ACHN (cell line): Measurements from ENCODE around the gene EPB41L4B.
"Not testable (repeated sequence)": the region's sequence is repeated elsewhere in the genome, so short reads cannot be mapped to it uniquely, and the experiment has no call there.

Source experiments
- DNase-seq: peaks from one replicate; pipeline ENCODE4 v3.0.0-alpha.2; 2015
- in situ Hi-C: cut with HindIII; loops from 2 replicates; pipeline ENCODE4 v1.10.0; 2017; ENCODE audit warnings: low sequenced_read_pairs, low pct_ligation_motif_present, low pct_unique_long_range_greater_than_20kb

Gene EPB41L4B

GRCh38 chr9:109320742-109321448 lies at the start of gene EPB41L4B:
TSS of gene EPB41L4B (minus strand) at chr9:109321059. CDS start at chr9:109320446, 613 bp downstream.
- peak; percentile 78 for DNase-seq
- in situ Hi-C loops: no loop called here

- in situ Hi-C loops: no loop called here
- no peak for DNase-seq
Observed at GRCh38 chr9:109369285-109369684, 48.4 kb upstream of the EPB41L4B start.

DNA sequence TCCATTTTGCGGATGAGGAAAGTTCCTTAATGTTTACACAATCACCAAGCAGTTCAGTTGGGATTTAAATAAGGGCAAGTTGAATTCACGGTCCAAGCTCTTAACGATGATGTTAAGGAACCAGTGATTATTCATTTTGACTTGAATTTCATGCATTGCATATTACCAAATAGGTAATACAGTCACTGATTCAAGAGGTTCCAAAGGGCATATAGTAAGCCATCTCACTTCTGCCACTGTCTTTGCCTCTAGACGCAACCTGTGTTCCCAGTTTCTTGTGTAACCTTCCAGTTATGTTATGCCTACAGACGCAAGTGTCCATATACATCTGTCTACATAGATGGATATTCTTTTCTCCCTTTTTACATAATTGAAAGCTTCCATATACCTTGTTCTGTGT lies 39.9 kb upstream of the EPB41L4B start:
- DNase-seq: no peak
- in situ Hi-C loops: no loop called here

GRCh38 chr9:109358968-109359603 lies 38.2 kb upstream of the EPB41L4B start:
- DNase-seq, in situ Hi-C loops: not testable (repeated sequence)

GRCh38 chr9:109355564-109356297 lies 34.9 kb upstream of the EPB41L4B start:
- in situ Hi-C loops: no loop called here
- no peak for DNase-seq

DNA sequence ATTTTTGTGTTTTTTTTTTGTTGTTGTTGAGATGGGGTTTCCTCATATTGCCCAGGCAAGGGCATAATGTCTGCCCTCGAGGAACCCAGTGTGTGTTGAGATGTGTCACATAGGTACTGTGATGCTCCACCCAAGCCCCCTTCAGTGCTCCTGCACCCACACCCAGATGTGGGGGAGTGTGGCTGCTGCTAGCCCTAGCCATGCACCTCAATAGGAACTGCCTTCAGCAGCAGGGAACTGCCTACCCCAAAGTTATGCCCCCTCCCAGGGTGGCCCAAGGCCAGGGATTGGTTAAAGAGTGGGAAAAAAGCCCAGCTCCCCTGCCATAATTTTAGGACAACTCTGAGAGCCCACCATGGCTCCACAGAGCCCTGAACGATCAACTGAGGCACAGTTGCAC lies 33.3 kb upstream of the EPB41L4B start:
- DNase-seq: no peak
- in situ Hi-C loops: no loop called here

- in situ Hi-C loops: no loop called here
- no peak for DNase-seq
Observed at GRCh38 chr9:109351032-109351431, 30.2 kb upstream of the EPB41L4B start.

GRCh38 chr9:109349421-109349846 lies 28.6 kb upstream of the EPB41L4B start:
- in situ Hi-C loops: no loop called here
- peak; percentile 75 for DNase-seq

DNA sequence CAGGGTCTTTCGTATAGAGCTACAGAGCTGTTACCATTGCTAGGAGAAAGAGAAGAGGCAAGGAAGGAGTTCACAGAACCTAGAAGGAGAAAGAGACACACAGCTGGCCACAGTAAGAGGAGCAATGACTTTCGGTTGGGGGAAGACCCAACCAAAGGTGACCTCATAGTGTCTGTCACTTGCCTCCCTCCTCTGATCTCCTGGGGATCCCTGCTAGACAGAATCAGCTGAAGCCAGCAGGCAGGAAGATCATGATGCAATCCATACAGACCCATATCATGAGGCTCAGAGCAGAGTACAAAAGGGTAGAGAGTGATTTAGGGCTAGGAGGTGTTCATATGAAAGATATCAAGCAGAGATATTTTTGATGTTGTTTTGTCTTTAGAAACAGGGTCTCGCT lies 26.0 kb upstream of the EPB41L4B start:
- in situ Hi-C loops: no loop called here
- no peak for DNase-seq

GRCh38 chr9:109344866-109345265 lies 24.0 kb upstream of the EPB41L4B start:
- in situ Hi-C loops: no loop called here
- DNase-seq: no peak

DNA sequence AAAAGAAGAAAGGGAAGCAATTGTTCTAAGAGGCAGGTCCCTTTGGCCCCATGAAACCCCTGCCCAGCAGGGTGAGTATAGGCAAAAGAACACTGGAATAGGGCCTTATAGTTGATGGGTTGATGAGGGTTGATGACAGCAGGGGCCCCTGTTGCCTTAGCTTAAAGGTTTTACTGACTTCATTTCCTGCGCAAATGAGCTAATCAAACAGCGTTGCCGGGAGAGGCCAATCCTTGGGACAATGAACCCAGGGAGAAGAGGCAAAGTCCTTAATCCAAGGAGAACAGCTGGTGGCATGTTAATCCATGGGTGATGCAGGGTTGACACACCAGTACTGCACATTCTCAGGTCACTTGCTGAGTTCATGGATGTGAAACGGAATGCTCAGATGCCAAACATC lies 22.0 kb upstream of the EPB41L4B start:
- DNase-seq: no peak
- in situ Hi-C loops: no loop called here

DNA sequence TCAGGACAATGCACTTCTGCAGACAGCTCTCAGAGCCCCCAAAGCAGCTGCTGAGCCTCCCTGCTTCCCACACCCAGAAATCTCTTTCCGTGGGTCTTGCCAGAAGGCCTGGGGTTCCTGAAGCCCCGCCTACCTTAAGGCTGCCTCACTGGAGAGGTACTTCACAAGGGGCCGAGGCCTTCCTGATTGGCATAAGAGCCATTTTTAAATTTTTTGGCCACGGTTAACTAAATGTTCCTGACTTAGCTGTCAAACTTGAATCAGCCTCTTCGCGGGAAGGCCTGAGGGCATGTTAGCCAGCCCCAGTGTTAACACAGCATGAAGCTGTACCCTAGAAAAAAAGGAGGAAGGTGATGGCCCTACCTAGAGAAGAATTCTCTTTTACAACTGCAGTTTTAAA lies 20.7 kb upstream of the EPB41L4B start:
- in situ Hi-C loops: no loop called here
- no peak for DNase-seq

DNA sequence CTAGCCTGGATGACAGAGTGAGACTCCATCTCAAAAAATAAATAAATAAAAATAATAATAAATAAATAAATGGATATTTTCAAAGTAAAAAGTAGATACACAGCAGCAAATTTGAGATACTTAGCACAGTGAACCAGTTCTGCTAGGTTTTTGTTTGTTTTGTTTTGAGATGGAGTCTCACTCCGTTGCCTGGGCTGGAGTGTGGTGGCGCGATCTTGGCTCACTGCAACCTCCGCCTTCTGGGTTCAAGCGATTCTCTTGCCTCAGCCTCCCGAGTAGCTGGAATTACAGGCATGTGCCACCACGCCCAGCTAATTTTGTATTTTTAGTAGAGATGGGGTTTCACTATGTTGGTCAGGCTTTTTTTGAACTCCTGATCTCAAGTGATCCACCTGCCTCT lies 20.1 kb upstream of the EPB41L4B start:
- in situ Hi-C loops: not testable (repeated sequence)

DNA sequence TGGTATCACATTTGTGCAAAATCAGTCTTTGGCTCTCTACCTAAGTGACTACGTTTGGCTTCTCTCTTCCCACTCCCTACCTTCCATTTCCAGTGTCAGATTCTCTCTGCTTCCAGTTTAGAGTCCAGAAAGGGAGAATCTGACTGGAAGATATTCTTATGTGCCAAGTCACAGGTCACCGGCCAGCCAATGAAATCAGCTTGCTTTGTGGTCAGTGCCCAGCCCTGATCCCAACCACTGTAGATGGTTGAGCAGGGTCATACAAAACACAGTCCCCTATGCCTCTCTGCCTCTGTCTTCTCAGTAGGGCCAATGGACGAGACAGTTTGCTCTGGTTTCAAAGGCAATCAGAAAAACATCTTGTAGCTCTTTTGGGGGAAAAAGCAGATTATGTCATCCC lies 15.6 kb upstream of the EPB41L4B start:
- in situ Hi-C loops: no loop called here
- no peak for DNase-seq

More for the DNA sequence above, 20.1 kb upstream of the EPB41L4B start:
- DNase-seq: not testable (repeated sequence)

DNA sequence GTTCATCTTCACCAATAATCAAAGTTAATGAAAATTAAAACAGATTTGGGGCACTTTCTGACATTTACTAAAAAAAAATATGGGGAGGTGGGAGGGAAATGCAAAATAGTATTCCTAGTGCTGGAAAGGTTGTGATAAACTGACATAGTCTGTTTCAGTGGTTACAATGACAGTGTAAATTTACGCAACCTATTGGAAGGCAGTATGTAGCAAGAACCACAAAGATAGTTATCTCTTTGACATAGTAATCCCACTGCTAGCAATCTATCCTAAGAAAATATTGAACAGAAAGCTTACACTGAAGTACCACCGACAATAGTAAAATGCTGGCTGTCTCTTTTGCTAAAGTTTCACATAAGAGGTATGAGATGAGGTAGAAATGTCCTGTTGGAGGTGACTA lies 15.1 kb upstream of the EPB41L4B start:
- DNase-seq: no peak
- in situ Hi-C loops: no loop called here

GRCh38 chr9:109335121-109335520 lies 14.3 kb upstream of the EPB41L4B start:
- DNase-seq: no peak
- in situ Hi-C loops: no loop called here

- in situ Hi-C loops: no loop called here
- DNase-seq: no peak
Observed at GRCh38 chr9:109331353-109331752, 10.5 kb upstream of the EPB41L4B start.

DNA sequence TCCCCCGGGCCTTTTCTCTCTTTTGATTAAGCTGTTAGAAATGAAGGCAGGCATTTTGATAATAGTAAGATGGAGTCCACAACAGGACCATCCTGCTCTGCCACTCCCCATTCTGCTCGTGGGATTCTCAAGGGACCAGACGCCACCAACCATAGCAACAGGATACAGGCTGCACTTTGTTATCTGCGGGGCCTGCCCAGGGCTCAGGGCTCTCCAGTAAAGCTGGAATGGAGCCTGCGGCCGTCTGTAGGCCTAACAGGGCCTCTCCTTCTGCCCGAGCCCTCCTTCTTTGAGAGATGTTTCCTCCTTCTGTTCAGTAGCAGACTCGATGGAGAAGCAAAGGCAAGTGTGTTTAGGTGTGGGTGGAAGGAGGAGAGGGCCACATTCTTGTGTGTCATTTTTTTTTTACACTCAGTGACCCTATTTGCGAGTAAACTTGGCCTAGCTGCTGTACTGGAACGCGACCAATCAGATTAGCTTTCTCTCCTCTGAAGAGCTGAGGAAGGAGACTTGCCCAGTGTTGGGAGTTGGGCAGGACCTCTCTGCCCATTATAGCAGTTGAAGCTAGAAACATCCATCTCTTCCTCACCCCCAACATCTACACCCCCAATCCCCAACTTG lies 8.9 kb upstream of the EPB41L4B start:
- no peak for DNase-seq
- in situ Hi-C loops: no loop called here

- DNase-seq: no peak
- in situ Hi-C loops: no loop called here
Observed at GRCh38 chr9:109328978-109329637, 8.2 kb upstream of the EPB41L4B start.
